Thyroid gland (tissue), 4 donors: ENCODE data around the gene ZC2HC1B.
"Not testable (repeated sequence)": the region's sequence is repeated elsewhere in the genome, so short reads cannot be mapped to it uniquely, and the experiment has no call there.

ENCODE experiments used
- CTCF ChIP-seq, 6 experiments: fragments of 200-600 bp in 3 of 6; fragments of 450-650 bp in 3 of 6; sonication (generic) in 3 of 6; IDR thresholded peaks; one replicate each; pipeline ENCODE4 v1.5.1; 2016 to 2019; ENCODE audit warnings: antibody characterized with exemption in 6 of 6, mild to moderate bottlenecking in 2 of 6, inconsistent platforms in 1 of 6, moderate library complexity in 1 of 6
- POLR2A ChIP-seq, 2 donors: fragments of 450-650 bp; IDR thresholded peaks; one replicate each; pipeline ENCODE4 v1.6.1; 2017; ENCODE audit warnings: antibody characterized with exemption in 2 of 2, mild to moderate bottlenecking in 2 of 2, moderate library complexity in 1 of 2

- not testable (repeated sequence) for TF ChIP-seq CTCF, POLR2A (IDR thresholded peaks at IDR 0.05)
Observed at GRCh38 chr6:143871202-143871730, 7.0 kb downstream of the ZC2HC1B start.
